Measurements from ENCODE around the gene COX5B. TPM values are rescaled to one million over a fixed set of nuclear protein-coding genes. Genes with fewer than 3 reads are reported as not detected.

COX5B gene
- total RNA-seq, 1 experiment from 2014 or later = 196 TPM

DNA sequence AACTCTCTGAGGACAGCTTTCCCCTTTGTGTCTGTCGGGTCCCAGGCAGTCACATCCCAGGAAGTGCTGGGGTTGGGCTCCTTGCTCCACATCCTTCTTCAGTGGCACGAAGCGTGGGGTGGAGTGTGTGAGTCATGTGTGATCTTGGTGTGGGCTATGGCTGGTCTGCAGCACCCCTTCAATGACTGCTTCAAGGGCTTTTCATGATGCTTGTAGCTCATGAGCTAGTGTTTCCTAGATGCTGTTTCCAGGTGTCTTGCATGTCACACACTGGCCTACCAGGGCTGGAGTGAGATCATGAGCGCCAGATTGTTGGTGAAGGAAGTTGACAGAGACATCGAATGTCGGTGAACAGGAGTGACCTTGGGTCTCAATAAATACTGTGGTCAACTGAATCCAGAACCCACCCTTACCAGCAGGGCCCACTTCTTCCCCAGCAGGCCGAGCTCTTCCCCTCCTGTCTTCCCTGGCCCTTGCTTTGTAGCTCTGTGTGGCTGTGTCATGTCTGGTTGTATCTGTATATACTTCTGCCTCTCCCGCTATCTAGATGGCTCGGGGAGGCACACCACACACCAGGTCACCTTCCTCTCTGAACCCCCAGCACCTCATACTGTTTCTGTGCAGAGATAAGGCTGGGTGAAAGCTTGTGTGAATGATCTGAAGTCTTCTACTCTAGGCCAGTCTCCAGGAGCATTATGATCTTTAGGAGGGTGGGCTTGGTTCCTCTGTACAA, 27.5 kb downstream of the COX5B start:
- DNase-seq = no peak
- Mint-ChIP-seq H3K27ac (ENCODE audit: unreplicated experiment) (no peak overlapping the region), H3K36me3 (ENCODE audit: insufficient read depth, unreplicated experiment) (no peaks in the 10 kb centered on the region), H3K4me1 (ENCODE audit: low read depth, unreplicated experiment) (no peaks in the 10 kb centered on the region), H3K9me3 (ENCODE audit: low read depth, unreplicated experiment) (no peaks in the 10 kb centered on the region), H3K4me3 (ENCODE audit: low read depth, unreplicated experiment) (no peak overlapping the region), H3K27me3 (ENCODE audit: unreplicated experiment) (no peaks in the 10 kb centered on the region)
- BruUV-seq (replicated peaks) = no TSS peak
- CTCF ChIA-PET = no interaction called here
- intact Hi-C loops (cut with micrococcal nuclease; ENCODE audit: unreplicated experiment) = no loop called here
- TF ChIP-seq, protein P1, sequence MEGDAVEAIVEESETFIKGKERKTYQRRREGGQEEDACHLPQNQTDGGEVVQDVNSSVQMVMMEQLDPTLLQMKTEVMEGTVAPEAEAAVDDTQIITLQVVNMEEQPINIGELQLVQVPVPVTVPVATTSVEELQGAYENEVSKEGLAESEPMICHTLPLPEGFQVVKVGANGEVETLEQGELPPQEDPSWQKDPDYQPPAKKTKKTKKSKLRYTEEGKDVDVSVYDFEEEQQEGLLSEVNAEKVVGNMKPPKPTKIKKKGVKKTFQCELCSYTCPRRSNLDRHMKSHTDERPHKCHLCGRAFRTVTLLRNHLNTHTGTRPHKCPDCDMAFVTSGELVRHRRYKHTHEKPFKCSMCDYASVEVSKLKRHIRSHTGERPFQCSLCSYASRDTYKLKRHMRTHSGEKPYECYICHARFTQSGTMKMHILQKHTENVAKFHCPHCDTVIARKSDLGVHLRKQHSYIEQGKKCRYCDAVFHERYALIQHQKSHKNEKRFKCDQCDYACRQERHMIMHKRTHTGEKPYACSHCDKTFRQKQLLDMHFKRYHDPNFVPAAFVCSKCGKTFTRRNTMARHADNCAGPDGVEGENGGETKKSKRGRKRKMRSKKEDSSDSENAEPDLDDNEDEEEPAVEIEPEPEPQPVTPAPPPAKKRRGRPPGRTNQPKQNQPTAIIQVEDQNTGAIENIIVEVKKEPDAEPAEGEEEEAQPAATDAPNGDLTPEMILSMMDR (IDR thresholded peaks at IDR 0.05; ENCODE audit: unreplicated experiment) = no peak

DNA sequence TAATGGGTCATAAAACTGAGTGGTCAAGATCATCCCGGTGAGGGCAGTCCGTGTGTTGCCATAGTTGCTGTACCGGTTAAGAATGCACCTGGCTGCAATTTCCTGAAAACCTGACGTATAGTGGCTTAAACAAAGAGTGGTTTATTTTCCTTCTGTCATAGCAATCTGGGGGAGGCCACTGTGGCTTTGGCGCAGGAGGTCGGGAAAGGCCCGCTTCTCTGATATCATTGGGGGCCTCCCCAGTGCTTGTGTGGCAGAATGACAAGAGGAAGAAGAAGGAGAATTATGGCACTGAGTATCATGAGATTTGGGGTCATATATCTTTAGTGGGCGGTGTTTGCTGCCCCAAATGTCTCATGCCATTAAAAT, 28.0 kb downstream of the COX5B start:
- CTCF ChIA-PET = no interaction called here
- H3K4me1 Mint-ChIP-seq (ENCODE audit: low read depth, unreplicated experiment) = no peaks in the 10 kb centered on the region
- BruUV-seq (replicated peaks) = no TSS peak

DNA sequence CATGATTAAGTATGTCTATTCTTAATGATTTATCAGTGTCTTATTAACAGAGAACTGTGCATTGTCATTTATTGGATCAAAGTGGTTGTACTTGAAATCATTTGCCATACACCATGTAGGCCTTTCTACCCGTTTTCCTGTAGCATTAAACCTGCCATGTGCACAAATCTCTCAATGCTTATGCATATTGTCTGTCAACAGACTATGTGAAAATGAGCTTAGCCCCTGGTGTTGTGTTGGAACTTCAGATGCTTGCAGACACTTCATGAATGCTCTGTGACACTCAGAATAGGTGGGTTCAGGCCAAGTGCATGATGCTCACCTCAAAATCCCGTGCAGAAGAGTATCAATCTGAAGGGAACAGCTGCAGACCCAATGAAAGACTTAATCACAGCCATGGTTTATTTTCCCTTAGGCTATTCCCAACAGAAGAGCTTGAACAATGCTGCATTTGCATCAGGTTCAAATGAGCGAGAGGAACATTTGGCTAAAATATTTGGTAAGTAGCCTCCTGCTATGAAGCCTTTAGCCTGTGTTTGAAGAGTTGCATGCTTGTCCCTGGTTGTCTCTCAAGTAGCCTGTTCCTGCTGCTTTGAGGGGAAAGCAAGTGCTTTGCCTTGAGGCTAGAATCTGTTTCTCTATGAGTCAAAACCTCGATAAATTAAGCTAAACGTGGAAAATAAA, 29.7 kb downstream of the COX5B start:
- no peak overlapping the region for H3K27ac Mint-ChIP-seq (ENCODE audit: unreplicated experiment)
- intact Hi-C loops (cut with micrococcal nuclease; ENCODE audit: unreplicated experiment) = no loop called here
- no peaks in the 10 kb centered on the region for H3K9me3 Mint-ChIP-seq (ENCODE audit: low read depth, unreplicated experiment)
- H3K4me3 Mint-ChIP-seq (ENCODE audit: low read depth, unreplicated experiment) = no peak overlapping the region
- CTCF ChIA-PET = no interaction called here
- BruUV-seq (replicated peaks) = no TSS peak
- no peaks in the 10 kb centered on the region for H3K4me1 Mint-ChIP-seq (ENCODE audit: low read depth, unreplicated experiment)
- no peak for DNase-seq
- H3K27me3 Mint-ChIP-seq (ENCODE audit: unreplicated experiment) = no peaks in the 10 kb centered on the region
- H3K36me3 Mint-ChIP-seq (ENCODE audit: insufficient read depth, unreplicated experiment) = no peaks in the 10 kb centered on the region
- TF ChIP-seq, protein P1 (IDR thresholded peaks at IDR 0.05; ENCODE audit: unreplicated experiment) = no peak

More for the DNA sequence above, 28.0 kb downstream of the COX5B start:
- H3K9me3 Mint-ChIP-seq (ENCODE audit: low read depth, unreplicated experiment) = no peaks in the 10 kb centered on the region
- H3K27me3 Mint-ChIP-seq (ENCODE audit: unreplicated experiment) = no peaks in the 10 kb centered on the region
- no peak for DNase-seq
- TF ChIP-seq, protein P1 (IDR thresholded peaks at IDR 0.05; ENCODE audit: unreplicated experiment) = no peak
- no peak overlapping the region for H3K27ac Mint-ChIP-seq (ENCODE audit: unreplicated experiment)
- no peaks in the 10 kb centered on the region for H3K36me3 Mint-ChIP-seq (ENCODE audit: insufficient read depth, unreplicated experiment)
- intact Hi-C loops (cut with micrococcal nuclease; ENCODE audit: unreplicated experiment) = no loop called here
- no peak overlapping the region for H3K4me3 Mint-ChIP-seq (ENCODE audit: low read depth, unreplicated experiment)

DNA sequence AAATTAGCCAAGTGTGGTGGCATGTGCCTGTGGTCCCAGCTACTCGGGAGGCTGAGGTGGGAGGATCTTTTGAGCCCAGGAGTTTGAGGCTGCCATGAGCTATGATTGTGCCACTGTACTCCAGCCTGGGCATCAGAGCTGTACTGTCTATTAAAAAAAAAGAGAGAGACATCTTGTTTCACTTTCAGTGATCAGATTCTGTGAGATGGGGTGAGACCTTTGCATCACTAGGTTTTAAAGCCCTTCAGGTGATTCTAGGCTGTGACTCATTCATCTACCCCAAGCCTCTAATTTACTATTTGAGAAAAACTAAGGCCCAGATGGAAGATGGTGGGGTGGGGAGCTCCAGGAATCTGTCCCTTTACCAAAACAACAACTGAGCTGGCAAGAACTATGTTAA, 30.8 kb downstream of the COX5B start:
- H3K27me3 Mint-ChIP-seq (ENCODE audit: unreplicated experiment) = no peaks in the 10 kb centered on the region
- no peaks in the 10 kb centered on the region for H3K36me3 Mint-ChIP-seq (ENCODE audit: insufficient read depth, unreplicated experiment)
- TF ChIP-seq, protein P1 (IDR thresholded peaks at IDR 0.05; ENCODE audit: unreplicated experiment) = no peak
- no peak for DNase-seq
- CTCF ChIA-PET = no interaction called here
- no peak overlapping the region for H3K4me3 Mint-ChIP-seq (ENCODE audit: low read depth, unreplicated experiment)
- no peak overlapping the region for H3K27ac Mint-ChIP-seq (ENCODE audit: unreplicated experiment)
- BruUV-seq (replicated peaks) = no TSS peak
- no peaks in the 10 kb centered on the region for H3K9me3 Mint-ChIP-seq (ENCODE audit: low read depth, unreplicated experiment)
- intact Hi-C loops (cut with micrococcal nuclease; ENCODE audit: unreplicated experiment) = no loop called here
- no peaks in the 10 kb centered on the region for H3K4me1 Mint-ChIP-seq (ENCODE audit: low read depth, unreplicated experiment)
